ENCODE measurements around the gene LRP8. TPM values are rescaled to one million over a fixed set of nuclear protein-coding genes. Genes with fewer than 3 reads are reported as not detected.
A peak's percentile ranks its signal among the peaks of the same experiment; 100 is the strongest.

LRP8 gene
- total RNA-seq, 1 experiment from 2014 or later = 35.4 TPM

GRCh38 chr1:53262000-53262399 is 65.9 kb downstream of the LRP8 start:
- DNase-seq (ENCODE audit: low read depth) = no peak

- DNase-seq (ENCODE audit: low read depth) = no peak
Measured at GRCh38 chr1:53260631-53261247, 67.1 kb downstream of the LRP8 start.

- DNase-seq (ENCODE audit: low read depth) = no peak
Measured at GRCh38 chr1:53259932-53260331, 67.9 kb downstream of the LRP8 start.

DNA sequence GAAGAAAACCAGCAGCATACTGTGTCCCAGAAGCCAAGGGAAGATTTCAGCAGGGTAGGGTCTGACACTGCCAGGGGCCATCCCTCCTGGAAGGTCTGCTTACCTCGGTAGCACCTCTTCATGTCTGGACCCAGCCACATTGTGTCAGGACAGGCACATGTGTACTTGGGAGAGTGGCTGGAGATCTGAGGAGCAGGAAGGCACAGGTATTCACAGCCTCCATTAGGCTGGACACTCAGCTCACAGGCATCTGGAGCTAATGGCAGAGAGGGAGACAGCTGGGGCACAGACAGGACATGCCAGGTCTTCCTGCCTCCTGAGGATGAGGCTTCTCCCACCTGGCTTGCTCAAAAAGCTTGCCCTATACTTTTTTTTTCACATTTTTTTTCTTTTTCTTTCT is 69.7 kb downstream of the LRP8 start:
- DNase-seq (ENCODE audit: low read depth) = no peak

- DNase-seq (ENCODE audit: low read depth) = no peak
Measured at GRCh38 chr1:53257454-53258081, 70.3 kb downstream of the LRP8 start.

- DNase-seq (ENCODE audit: low read depth) = no peak
Measured at GRCh38 chr1:53256511-53257453, 71.1 kb downstream of the LRP8 start.

DNA sequence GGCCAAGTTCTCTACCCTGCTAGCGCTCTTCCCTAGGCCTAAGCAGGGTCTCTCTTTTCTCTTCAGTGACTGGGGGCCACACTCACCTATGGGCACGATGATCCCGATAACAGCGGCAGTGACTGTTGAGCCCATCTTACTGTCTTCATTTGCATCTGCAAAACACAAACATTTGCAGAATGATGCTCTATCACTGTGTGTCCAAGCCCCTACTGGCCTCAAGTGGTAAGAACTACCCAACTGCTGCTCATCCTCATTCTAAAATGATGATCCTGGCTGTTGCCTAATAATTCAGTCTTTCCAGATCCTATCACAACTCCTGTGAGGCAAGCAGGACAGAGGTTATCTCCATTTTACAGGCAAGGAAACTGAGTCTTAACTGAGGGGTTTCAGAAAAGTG is 72.8 kb downstream of the LRP8 start:
- DNase-seq (ENCODE audit: low read depth) = no peak

DNA sequence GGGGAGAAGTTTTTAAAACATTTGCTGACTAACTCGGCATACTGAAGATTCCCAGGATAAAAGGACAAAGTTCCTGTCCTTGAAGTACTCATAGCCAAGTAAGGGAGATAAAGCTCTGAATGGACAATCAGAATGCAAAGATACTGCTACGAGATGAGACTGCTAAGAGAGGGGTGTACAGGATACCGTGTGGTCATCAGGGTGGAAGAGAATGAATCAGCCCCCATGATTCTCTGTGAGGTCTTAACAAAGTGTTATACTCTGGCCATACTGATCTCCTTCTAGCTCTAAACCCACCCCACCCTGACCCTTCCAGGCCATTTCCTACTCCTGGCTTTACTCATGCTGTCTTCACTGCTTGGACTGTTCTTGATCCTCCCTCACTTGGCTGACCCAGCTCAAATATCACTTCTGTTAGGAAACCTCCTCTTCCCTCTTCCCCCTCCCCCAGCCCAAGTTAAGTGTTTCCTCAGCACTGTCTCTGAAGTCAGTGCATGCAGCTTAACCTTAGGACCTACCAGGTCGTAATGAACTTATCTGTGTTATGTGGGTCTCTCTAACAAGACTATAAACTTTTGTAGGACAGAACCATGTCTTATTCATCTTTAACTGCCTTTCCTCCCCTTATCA is 73.7 kb downstream of the LRP8 start:
- DNase-seq (ENCODE audit: low read depth) = no peak

GRCh38 chr1:53250325-53250724 is 77.5 kb downstream of the LRP8 start:
- DNase-seq (ENCODE audit: low read depth) = no peak

DNA sequence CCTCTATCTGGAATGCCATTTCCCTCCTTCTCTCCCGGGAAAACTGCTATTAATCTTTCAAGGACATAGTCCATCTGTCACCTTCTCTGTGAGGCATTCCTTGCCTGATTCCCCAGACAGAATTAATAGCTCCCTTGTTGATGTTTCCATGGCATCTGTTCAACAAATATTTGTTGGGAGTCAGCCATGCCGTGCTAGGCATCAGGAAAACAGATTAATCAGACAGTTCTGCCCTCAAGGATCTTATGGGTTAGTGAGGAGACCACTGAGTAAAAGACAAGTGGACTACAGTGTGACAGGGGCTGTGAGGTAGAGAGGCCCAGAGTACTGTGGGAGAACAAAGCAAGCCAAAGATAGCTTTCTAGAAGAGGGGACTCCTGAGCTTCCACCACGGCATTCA is 78.2 kb downstream of the LRP8 start:
- no peak for DNase-seq (ENCODE audit: low read depth)

- no peak for DNase-seq (ENCODE audit: low read depth)
Measured at GRCh38 chr1:53246261-53247134, 81.4 kb downstream of the LRP8 start.

DNA sequence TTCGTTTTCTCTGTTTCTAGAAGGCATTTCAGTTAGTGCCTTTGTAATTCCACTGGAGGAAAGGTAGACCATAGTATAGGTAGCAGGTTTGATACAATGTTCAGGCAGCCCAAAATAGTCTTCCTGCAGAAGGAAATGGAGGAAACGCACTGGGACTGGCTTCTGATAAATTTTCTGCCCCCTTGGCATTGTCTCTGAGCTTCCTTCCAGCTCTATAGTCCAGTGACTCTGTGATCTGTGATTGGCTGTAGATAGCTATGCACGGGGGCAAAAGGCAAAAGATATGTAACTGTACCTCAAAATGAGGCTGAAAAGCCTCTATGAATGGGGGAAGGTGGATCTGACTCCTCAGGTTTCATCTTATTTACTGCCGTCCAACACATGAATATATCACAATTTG is 83.7 kb downstream of the LRP8 start:
- no peak for DNase-seq (ENCODE audit: low read depth)

DNA sequence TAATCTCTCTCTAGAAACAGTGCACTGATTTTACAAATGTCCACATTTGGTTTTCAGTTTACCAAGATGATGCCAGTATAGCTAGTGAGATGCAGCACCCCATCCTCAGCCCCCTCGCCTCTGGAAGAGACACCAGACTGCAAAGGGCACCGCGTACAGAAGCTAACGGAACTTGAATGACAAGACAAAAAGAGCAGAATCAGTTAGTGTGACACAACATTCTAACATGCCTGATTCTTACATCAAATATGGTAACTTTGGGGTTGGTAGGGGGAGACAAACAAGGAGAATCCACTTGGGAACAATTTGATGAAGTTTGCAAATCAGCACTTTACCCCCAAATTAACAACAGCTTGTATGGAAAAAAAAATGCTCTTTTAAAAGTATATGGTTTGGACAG is 85.5 kb downstream of the LRP8 start:
- no peak for DNase-seq (ENCODE audit: low read depth)

GRCh38 chr1:53241828-53242227 is 86.0 kb downstream of the LRP8 start:
- DNase-seq (ENCODE audit: low read depth) = no peak

GRCh38 chr1:53238197-53239155 is 89.4 kb downstream of the LRP8 start, which contains the start of gene MAGOH:
TSS of gene MAGOH (minus strand) at chr1:53238518. CDS start at chr1:53238448, 70 bp downstream.
- peak; percentile 95 for DNase-seq (ENCODE audit: low read depth)

DNA sequence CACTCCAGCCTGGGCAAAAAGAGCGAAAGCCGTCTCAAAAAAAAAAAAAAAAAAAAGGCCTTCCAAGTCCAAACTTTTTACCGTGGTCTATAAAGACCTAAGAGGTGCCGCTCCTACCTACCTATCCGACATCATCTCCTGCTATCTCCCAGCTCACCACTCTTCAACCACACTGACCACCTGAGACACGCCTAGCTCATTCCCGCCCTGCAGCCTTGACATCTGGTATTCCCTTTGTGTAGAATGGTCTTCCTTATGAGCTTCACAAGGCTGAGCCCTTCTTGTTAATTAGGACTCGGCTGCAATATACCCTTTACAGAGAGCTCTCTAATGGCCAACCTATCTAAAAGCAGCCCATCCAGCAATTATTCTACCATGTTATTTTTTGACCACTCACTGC is 90.2 kb downstream of the LRP8 start:
- DNase-seq (ENCODE audit: low read depth) = no peak

DNA sequence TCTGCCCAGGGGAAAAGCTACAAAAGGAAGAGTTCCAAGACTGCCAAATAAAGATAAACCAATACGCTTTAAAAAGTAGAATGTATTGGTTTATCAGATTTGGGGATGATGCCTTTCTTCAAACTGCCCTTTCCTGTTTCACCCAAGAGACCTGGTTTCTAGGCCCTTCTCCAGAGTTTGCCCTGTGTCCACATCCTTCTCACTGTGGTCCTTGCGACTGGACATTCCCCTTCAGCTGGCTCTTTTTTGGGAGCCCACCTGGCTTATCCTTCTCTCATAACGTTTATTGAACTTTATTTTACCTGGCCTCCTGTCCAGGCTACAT is 106.9 kb downstream of the LRP8 start:
- DNase-seq (ENCODE audit: low read depth) = no peak

DNA sequence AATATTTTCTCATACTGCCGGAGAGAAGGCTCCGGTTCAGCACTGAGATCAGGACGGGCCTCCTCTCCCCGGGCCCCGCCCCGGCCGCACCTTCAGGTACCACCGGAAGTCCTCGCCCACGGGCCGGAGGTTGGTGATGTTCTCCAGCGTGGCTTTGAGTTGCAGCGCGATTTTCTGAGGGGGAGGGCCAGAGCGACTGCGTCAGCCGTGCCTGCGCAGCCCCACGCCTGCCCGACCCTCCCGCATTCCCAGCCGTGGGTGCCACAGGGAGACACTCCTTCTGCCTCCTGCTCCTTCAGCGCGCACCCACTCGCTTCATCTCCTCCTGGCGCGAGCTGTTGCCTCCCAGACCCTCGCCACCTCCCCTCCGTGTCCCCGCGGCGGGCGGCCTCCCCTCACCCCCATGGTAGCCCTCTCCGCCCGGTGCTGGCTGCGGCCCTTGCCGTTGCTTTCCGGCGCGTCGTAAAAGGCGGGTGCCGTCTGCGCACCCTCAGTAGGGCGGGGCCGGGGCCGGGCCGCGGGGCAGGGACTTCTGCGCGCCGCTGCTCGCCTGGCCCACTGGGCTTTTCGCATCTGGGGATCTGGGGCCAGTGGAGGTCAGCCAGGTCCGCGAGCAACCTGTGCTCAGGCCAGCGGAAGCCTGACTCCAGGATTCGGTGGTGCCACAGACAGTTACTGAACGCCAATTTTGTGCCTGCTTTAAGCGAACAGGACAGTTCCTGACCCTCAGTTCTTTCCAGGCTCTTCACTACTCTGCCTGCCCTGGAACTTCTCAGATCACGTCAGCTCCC is 107.5 kb downstream of the LRP8 start, which contains the start of gene CZIB:
Gene CZIB (minus strand): TSS at position 464 of the 791 bp plus-strand sequence. CDS start 59 bp downstream, at position 405.
- DNase-seq (ENCODE audit: low read depth) = peak; percentile 90

- DNase-seq (ENCODE audit: low read depth) = no peak
Measured at GRCh38 chr1:53219711-53220110, 108.2 kb downstream of the LRP8 start.

All from RPMI7951 (cell line).